ENCODE results near the gene MAPK1.
"Not testable (repeated sequence)": the region's sequence is repeated elsewhere in the genome, so short reads cannot be mapped to it uniquely, and the experiment has no call there.

Gene MAPK1

GRCh38 chr22:21849489-21849888, 18.0 kb downstream of the MAPK1 start:
- in situ Hi-C loops (cut with MboI; ENCODE audit: low sequenced_read_pairs), result no loop called here

DNA sequence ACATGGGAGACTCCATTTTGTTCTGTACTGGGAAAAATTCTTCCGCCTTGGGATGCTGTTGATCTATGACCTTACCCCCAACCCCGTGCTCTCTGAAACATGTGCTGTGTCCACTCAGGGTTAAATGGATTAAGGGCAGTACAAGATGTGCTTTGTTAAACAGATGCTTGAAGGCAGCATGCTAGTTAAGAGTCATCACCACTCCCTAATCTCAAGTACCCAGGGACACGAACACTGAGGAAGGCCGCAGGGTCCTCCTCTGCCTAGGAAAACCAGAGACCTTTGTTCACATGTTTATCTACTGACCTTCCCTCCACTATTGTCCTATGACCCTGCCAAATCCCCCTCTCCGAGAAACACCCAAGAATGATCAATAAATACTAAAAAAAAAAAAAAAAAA, 19.4 kb downstream of the MAPK1 start:
- in situ Hi-C loops (cut with MboI; ENCODE audit: low sequenced_read_pairs), result not testable (repeated sequence)

GRCh38 chr22:21845558-21846453, 21.6 kb downstream of the MAPK1 start:
- in situ Hi-C loops (cut with MboI; ENCODE audit: low sequenced_read_pairs), result no loop called here

- in situ Hi-C loops (cut with MboI; ENCODE audit: low sequenced_read_pairs), result no loop called here
Observed at GRCh38 chr22:21842946-21843345, 24.5 kb downstream of the MAPK1 start.

GRCh38 chr22:21841422-21841821, 26.0 kb downstream of the MAPK1 start:
- in situ Hi-C loops (cut with MboI; ENCODE audit: low sequenced_read_pairs), result no loop called here

DNA sequence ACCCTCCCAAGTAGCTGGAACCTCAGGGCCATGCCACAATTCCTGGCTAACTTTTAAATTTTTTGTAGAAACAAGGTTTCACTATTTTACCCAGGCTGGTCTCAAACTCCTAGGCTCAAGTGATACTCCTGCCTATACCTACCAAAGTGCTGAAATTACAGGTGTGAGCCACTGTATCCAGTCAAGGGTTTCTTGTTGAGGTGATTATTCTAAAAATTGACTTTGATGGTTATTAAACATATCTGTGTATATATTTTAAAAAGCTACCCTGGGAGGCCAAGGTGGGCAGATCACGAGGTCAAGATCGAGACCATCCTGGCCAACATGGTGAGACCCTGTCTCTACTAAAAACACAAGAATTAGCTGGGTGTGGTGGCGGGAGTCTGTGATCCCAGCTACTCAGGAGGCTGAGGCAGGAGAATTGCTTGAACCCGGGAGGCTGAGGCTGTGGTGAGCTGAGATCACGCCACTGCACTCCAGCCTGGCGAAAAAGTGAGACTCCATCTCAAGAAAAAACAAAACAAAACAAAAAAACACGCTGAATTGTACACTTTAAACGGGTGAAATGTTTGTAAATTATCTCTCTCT, 27.1 kb downstream of the MAPK1 start:
- in situ Hi-C loops (cut with MboI; ENCODE audit: low sequenced_read_pairs), result no loop called here

DNA sequence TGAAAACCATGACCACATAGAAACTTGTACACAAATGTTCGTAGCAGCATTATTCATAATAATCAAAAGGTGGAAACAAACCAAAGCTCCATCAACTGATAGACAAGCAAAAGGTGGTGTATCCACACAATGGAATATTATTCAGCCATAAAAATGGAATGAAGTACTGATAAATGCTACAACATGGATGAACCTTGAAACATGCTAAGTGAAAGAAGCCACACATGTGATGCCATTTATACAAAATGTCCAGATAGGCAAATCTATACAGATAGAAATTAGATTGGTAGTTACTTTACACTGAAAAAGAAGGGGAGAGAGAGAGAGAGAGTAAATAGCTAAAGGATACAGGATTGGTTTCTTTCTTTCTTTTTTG, 27.7 kb downstream of the MAPK1 start:
- in situ Hi-C loops (cut with MboI; ENCODE audit: low sequenced_read_pairs), result no loop called here

DNA sequence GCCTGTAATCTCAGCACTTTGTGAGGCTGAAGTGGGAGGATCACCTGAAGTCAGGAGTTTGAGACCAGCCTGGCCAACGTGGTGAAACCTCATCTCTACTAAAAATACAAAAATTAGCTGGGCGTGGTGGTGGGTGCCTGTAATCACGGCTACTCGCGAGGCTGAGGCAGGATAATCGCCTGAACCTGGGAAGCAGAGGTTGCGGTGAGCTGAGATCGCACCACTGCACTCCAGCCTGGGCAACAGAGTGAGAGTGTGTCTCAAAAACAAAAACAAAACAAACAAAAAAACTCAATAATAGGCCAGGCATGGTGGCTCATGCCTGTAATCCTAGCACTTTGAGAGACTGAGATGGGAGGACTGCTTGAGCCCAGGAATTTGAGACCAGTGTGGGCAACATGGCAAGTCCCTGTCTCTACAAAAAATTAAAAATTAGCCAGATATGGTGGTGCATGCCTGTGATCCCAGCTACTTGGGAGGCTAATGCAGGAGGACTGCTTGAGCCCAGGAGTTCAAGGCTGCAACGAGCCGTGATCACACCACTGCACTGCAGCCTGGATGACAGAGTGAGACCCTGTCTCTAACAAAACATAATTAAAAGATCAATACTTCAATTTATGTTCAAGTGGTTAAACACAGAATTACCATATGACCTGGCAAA, 28.2 kb downstream of the MAPK1 start:
- in situ Hi-C loops (cut with MboI; ENCODE audit: low sequenced_read_pairs), result not testable (repeated sequence)

- in situ Hi-C loops (cut with MboI; ENCODE audit: low sequenced_read_pairs), result no loop called here
Observed at GRCh38 chr22:21837248-21837979, 30.0 kb downstream of the MAPK1 start.

GRCh38 chr22:21836486-21836885, 31.0 kb downstream of the MAPK1 start:
- in situ Hi-C loops (cut with MboI; ENCODE audit: low sequenced_read_pairs), result not testable (repeated sequence)

GRCh38 chr22:21835378-21835777, 32.1 kb downstream of the MAPK1 start:
- in situ Hi-C loops (cut with MboI; ENCODE audit: low sequenced_read_pairs), result no loop called here

- in situ Hi-C loops (cut with MboI; ENCODE audit: low sequenced_read_pairs), result no loop called here
Observed at GRCh38 chr22:21834869-21835268, 32.6 kb downstream of the MAPK1 start.

DNA sequence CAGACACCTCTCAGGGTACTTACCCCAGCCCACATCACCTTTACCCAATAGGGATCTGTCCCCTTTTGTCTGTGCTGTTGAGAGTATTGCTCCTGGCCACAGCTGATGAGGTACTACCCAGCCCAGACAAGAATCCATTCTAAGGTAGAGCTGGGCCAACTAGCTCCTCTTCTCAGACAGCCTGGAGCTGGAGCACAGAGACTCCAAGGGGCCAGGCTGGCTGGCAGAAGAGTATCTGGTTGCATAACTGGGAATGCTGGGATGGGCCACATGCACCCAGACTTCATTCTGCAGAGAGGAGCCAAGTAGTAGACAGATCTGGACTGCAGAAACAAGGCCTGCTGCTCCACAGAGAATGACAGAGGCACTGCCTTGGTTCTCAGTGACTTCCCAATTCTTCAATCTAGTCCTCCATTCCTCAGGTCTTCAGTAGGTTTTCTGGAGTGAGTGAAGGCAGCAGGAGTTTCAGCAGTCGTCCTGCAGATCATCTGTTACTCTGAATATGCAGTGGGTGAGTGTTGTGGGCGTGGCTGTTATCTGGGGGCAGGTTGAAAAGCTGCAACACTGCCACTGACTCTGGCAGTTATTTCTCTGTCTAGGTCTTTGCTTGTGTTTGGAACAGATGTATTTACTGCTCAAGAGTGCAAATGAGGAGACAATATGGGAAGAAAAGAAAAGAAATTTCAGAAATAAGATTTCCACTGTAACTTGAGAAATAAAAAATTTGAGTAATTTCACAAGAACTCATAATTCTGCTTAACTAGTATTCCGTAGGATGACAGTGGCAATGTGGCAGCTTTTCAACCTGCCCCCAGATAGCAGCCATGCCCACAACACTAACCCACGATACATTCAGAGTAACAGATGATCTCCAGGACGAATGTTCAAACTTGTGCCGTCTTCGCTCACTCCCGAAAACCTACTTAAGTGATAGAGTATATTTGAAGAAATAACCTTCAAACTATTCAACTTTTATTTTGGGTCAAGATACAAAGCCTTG, 34.9 kb downstream of the MAPK1 start:
- in situ Hi-C loops (cut with MboI; ENCODE audit: low sequenced_read_pairs), result no loop called here

DNA sequence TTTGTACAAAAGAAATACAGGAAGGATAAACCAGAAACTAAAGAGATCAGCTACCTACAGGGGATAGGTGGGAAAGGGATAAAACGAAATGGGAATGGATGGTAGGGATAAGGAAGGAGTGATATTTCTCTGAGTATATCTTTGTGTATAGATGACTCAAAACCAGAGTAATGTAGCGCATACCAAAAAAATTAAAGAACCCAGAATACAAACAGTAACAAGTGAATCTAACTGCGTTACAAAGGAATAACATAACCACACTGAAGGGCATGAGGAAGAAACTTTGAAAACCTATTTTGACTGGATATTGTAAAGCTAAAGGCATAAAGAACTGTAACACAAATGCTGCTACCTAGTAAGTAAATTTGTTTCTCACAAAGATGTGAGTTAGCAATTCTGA, 37.9 kb downstream of the MAPK1 start:
- in situ Hi-C loops (cut with MboI; ENCODE audit: low sequenced_read_pairs), result no loop called here

GRCh38 chr22:21828268-21828638, 39.2 kb downstream of the MAPK1 start:
- in situ Hi-C loops (cut with MboI; ENCODE audit: low sequenced_read_pairs), result no loop called here

DNA sequence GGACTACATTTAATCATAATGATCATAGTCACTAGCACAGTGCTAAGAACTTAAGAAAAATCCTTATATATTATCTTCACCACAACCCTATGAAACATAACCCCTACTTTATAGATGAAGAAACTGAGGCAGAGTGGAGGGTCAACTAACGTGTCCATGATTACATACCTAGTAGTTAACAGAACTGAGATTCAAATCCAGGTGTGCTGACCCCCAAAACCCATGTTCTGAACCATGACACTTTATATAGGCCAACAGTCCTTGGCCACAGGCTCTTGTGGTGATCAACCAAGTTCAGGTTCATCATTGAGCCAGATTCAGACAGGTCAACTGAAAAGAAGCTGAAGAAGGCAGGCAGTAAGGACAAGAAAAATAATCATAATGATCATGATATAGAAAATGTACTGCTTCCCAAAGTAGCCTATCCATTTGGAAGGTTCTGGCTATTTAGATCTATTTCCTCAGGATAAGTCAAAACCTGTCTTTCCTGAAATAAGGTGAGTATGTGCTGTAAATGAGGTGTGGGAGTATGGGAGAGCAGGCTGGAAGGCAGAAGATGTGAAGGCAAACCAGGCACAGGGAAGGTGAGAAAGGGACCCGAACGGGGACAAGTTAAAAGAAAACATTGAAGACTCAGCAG, 39.7 kb downstream of the MAPK1 start:
- in situ Hi-C loops (cut with MboI; ENCODE audit: low sequenced_read_pairs), result no loop called here

DNA sequence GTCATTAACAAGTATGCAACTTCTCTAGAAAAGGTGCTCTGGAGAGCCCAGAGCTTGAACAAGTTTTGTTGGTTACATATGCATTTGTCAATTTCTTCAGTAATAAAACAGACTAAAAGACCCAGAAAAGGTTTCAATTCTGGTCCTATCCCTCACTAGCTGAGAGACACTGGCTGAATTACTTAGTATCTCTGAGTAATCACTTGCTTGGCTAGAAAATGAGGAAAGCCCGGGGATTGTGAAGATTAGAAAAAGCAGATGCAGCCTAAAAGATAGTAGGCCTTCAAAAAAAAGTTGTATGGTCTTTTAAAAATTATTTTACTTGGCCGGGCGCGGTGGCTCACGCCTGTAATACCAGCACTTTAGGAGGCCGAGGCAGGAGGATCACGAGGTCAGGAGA, 41.2 kb downstream of the MAPK1 start:
- in situ Hi-C loops (cut with MboI; ENCODE audit: low sequenced_read_pairs), result no loop called here

GRCh38 chr22:21824962-21825361, 42.5 kb downstream of the MAPK1 start:
- in situ Hi-C loops (cut with MboI; ENCODE audit: low sequenced_read_pairs), result not testable (repeated sequence)

- in situ Hi-C loops (cut with MboI; ENCODE audit: low sequenced_read_pairs), result no loop called here
Observed at GRCh38 chr22:21824445-21824912, 43.0 kb downstream of the MAPK1 start.

Measured in hTERT RPE-1 (cell line).